Anterior cingulate cortex (tissue), 58 donors: ENCODE measurements around the gene RPL15.

Source experiments
- DNase-seq, 58 donors: peaks; one replicate each; lab custom pipeline; 2025; lab: John Stamatoyannopoulos, UW

Gene RPL15

DNA sequence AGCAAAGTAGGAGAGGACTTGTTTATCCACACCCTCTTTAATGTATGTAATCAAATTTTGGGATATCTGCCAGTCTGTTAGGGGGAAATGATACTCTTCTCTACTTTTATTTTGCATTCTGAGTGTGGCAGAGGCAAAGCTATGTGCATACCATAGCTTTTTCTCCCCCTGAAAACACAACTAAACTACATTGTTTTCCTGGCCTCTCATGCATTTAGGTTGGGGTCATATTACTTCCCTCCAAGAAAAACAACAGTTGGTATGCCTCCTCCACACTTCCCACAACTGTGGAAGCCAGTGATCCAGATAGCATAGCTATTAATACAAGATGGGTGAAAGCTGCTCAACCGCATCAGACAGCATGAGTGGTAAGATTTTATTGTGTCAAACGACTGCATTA is 6.9 kb downstream of the RPL15 start:
- no peak for DNase-seq

DNA sequence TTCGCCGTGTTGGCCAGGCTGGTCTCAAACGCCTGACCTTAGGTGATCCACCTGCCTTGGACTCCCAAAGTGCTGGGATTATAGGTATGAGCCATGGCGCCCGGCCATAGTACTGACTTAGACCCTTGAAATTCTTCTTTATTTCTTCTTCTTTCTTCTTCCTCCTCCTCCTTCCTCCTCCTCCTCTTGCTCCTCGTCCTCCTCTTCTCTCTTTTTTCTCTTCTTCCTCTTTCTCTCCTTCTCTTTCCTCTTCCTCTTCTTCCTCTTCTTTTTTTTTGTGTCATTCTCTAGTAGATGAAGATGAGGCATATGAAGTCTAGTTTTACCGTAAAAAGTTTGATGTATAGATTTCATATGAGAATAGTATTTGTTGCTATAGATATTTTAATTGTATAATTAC is 9.3 kb downstream of the RPL15 start:
- no peak for DNase-seq

DNA sequence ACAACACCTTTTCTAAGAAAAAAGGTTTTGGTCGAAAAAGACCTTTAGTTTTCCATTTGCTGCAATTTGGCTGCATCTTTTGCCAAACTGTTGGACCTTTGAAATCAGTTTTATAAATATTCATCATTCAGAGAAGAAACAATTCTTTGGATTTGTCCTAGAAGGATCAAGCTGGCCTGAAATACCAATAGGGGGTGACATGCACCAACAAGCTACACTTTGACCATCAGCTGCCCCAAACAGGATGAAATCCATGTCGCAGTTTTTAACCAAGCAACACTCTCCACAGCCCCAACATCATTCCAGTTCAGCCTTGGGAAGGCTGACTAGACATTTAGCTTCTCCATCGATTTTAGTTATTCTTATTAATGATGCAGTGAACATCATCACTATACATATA is 9.8 kb downstream of the RPL15 start:
- DNase-seq, result peak in 12 of 58 donors; percentile 4 to 49 (median 18)

DNA sequence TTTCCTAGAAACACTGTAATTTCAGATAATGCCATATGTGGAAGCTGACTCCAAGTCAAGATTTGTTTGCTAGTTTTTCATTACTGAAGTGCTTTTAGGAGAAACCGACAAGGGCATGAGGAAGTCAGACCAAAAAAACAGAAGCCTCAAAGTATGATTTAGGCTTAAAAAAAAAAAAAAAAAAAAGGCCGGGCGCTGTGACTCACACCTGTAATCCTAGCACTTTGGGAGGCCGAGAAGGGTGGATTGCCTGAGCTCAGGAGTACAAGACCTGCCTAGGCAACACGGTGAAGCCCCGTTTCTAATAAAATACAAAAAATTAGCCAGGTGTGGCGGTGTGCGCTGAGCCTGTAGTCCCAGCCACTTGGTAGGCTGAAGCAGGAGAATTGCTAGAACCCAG is 11.6 kb downstream of the RPL15 start:
- no peak for DNase-seq

DNA sequence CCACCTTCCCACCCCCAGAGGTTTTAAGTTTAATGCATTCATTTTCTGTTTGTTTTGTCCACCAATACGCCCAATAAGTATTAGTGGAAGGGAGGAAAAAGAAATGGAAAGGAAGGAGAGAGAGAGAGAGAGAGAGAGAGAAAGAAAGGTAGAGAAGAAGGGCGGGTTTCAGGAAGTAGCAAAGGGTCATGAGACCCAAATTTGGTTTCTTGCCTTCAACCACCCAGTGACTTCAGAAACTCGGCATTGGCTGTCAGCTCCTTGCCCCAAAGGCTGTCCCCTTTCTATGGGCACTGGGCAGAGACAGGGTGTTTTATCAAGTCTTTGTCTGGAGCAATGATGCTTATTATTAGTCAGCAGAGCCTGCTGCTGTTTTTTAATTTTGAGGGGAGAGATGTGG is 14.7 kb downstream of the RPL15 start:
- no peak for DNase-seq

DNA sequence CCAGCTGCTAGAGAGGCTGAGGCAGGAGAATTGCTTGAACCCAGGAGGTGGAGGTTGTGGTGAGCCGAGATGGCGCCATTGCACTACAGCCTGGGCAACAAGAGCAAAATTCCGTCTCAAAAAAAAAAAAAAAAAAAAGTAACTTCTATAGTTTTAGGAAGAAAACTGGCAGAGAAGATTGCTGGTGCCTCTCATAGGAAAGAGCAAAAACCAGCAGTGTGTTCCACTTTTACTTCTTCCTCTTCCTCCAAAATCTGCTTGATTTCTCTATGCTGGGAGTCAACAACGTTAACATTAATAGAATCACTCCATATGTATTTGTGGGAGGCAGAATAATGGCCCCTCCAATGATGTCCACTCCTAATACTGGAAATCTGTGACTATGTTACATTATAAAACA is 15.6 kb downstream of the RPL15 start:
- no peak for DNase-seq

DNA sequence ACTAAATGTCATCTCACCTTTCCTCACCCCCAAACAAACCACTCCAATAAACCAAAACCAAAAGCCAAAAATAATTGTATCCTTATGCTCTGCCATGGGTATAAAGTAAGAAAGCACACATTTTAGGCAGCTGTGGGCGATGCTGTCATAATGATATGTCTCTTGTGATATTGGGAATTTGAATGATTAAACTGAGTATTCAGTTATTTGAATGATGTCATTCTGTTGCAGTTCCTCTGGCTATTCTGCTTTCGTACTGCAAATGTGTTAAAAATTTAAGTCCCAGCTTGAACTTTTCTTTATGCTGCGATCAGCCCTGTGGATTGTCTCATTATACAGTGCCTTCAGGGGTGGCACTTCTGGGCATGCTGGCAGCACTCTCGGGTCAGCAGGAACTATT is 17.3 kb downstream of the RPL15 start:
- DNase-seq, result no peak

DNA sequence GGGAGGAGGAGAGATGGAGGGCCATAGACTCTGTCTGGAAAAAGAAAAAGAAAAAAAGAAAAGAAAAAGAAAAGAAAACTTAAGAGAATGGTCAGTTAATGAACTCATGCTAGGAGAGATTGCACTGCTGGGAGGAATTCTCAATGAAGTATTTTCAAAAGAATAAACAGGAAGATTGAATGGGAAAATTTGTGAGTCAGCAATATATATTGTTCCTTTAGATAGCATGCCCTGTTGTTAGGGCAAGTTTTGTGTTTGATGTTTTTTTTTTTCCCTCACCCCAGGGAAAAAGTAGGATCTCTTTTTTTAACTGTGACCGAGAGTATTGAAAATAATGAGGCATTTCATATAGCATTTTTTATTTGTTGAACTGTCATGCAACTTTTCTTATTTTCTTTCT is 20.4 kb downstream of the RPL15 start:
- DNase-seq, result no peak

DNA sequence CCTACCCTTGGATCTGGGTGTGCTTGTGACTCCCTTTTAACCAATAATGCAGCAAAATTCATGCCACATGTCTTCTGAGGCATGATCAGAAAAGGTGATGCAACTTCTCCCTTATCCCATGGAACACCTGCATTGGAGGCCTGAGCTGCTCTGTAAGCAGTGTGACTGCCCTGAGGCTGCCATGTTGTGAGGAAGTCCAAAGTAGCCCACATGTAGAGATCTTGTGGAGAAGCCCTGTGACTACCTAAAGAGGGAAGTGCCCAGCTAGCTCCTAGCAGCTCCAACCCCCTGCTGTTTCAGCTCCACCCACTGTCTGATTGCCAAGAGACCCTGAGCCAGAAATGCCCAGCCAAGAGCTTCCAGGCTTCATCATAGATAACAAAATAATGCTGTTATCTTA is 21.8 kb downstream of the RPL15 start:
- no peak for DNase-seq

DNA sequence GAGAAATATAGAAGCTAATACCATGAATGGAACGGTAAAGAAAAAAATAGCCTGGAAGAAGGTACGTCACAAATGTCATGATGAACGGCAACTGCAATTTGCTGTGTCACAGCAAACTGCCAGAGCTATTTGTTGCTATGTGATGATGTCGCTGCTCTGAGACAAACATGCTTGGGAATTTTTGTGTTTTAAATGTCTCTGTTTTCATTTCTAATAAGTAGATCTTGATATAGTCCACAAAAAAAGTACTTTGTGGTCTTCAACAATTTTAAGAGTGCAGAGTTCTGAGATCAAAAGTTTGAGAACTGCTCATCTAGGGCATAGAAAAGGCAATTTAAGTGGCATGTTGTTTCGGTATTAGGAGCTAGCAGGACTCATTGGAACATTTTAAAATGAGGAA is 23.8 kb downstream of the RPL15 start:
- no peak for DNase-seq

DNA sequence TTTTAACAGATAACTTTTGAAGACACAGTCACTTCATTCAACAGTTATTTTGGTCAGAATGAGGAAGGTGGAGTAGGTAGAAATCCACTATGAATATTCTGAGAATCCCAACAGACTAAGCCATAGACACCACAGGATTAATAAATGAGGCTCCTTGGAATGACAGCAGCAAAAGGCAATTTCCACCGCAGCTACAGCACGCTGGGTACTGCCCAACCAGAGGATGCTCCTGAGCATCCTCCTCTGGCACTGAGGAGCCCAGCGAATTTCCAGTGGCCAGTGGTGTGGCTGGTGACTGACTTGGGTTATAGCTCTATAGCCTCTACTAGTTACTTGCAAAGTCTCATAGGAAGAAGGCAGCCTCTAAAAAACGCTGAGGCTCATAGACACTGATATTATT is 24.5 kb downstream of the RPL15 start:
- DNase-seq, result no peak

DNA sequence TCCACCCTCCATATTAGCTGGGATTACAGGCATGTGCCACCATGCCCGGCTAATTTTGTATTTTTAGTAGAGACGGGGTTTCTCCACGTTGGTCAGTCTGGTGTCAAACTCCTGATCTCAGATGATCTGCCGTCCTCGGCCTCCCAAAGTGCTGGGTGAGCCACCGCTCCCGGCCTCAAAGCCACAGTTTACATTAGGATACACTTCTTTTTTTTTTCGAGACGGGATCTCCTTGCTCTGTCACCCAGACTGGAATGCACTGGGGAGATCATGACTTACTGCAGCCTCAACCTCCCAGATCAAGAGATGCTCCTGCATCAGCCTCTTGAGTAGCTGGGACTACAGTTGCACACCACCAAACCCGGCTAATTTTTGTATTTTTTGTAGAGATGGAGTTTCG is 25.6 kb downstream of the RPL15 start:
- no peak for DNase-seq

DNA sequence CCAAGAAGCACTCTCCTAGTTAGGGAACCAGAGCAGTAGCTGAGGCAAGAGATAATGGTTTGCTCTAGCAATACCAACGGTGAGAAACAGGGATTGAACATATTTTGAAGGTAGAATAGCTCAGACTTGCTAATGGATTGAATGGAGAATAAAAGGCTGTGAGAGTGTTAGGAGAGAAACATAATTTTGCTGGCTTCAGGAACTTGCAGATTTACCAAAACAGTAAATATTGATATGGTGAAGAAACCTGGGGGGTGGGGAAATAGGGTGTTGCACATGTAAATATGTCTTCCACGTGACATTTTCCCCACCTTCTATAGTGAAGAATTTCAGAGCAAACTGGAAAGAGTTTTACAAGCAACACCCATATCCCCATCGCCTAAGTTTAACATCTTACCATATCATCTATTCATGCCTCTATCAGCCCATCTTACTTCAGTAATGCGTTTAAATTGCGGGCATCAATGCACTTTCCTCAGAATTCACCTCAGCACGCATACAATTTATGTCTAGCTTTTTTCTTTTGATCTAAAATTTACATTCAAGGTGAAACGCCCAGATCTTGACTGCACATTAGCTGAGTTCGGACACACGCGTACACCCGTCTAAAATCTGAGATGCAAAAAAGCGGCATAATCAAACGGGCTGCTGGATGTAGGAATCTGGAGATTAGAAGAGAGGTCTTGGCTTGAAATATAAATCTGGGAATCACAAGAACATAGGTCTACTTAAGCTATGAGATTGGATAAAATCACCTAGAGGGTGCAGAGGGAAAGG is 27.3 kb downstream of the RPL15 start:
- DNase-seq, result no peak

DNA sequence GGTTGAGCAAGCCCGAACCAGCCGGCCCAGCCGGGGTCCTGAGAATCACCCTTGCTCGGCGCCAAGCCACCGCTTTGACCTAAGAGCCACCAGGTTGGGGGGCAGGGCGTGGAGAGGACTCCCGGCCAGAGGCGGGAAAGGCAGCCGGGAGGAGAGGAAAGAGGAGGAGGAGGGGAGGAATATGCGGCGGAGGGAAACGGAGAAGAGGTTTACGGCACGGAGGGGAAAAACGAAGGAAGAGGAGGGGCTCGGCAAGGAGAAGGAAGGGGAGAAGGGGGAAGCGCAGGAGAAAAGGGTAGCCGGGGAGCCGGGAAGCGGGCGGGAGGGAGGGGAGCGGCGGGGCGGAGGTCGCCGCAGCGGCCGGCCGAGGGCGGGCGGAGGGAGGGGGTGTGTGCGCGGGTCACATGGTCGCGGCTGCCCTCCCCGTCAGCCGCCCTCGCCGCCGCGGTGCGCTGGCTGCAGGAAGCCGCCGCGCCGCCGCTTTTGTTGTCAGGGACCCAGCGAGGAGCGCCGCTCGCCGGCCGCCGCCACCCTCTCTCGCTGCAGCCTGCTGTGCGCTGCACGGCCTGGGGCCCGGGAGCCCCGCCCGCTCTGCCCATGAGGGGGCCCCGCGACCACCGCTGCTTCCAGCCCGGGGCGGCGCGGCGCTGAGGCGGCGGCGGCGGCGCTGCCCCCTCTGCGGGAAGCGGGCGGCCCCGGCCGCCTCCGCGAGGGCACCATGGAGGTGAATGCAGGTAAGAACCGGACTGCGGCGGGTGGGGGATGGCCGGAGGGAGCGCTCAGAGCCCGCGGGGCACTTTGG is 28.1 kb downstream of the RPL15 start, which contains the start of gene NR1D2:
NR1D2 (plus strand) TSS at position 426 of the 802 bp plus-strand sequence; CDS start at position 719, 293 bp downstream.
- DNase-seq, result peak in 57 of 58 donors; percentile 21 to 90 (median 79)

DNA sequence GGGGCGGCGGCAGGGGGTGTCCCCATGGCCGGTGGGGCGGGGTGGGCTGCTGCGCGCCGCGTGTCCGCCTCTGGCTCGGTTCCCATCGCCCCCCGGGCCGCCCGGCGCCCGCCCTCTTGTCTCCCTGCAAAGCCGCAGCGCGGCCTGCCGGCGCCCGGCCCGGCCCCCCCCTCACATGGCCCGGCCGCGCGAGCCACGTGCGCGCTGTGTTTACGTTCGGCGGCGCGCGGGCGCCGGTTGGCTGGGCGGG is 28.7 kb downstream of the RPL15 start:
- DNase-seq, result no peak

DNA sequence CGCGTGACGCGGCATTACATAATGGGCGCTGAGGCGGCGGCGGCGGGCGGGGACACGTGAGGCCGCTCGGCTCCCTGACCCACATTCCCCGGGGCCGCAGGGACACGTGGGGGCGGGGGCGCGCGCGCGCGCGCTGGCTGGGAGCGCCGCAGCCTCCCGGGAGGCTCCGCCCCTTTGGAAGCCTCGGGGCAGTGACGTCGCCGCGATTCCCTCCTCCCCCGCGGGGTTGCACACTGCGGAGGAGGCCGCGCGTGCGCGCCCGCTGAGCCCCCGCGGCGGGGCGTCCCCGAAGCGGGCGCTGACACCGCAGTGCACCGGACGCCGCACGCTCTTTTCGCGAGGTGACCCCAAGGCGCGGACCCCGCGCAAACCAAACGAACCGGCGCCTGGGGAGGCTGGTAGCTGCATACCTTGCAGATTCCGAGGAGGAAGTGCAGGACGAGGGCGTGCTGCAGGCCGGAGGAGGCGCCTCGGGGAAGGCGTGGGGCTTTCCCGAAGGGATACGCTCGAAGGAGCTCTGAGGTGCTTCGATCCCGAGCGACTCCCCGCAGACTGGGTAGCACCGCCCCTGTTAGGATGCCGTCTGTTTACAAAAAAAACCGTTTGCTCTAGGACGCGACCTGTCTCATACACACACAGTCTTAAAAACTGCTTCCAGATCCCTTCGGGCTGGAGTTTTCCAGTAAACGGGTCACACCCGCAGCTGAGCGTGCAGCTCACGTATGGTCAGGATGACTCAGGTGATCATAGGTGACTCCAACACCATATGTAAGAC is 29.2 kb downstream of the RPL15 start:
- DNase-seq, result peak; percentile 70 to 100 (median 96)

DNA sequence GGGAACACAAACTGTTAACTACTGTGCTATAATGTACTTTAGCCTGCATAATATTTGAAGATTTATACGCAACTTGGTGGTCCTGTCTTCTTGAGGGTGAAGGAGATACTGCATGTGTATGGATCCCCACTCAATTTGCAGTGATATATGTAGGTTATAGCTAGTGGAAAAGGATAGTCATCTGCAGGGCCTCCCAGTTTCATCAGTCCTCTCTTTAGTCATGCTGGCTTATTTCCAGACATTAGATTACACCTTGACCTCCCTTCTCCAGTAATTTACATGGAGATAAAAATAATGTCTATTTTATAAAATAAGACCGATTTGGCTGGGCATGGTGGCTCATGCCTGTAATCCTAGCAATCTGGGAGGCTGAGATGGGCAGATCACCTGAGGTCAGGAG is 31.8 kb downstream of the RPL15 start:
- DNase-seq, result no peak

DNA sequence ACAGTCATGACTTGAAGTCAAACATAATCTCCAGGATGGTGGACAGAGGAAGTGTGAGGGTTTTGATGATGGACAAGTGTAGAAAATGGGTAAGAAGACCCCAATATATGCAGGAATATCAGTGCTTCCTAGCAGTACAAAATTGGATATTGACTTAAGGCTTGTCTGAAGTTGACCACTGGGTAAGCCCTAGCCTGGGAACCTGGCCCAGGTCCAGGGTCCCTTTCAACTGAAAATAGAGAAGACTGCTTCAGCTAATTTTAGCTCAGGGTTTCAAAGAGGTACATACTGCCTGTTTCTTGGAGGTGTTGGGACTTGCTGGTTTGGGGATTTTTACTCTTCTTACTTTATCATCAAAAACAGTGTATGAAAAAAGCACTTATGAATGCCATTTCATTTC is 32.9 kb downstream of the RPL15 start:
- peak in 16 of 58 donors; percentile 4 to 52 (median 12) for DNase-seq

DNA sequence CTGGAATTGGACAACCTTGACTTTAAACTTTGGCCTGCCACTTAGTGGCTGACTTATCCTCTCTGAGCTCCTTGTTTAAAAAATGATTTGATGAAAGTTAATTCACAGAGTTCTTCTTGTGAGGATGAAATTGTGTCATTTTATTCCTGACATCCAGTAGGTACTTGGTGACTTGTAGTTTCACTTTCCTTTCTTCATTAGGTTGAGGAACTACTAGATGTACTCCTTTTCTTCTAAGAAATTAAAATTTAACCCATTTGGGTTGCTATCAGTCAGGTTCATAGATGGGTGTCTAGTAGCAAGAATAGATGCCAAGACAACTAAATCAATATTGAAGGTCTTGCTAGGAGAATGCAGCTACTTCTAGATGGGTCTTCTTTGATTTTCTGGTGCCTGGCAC is 33.4 kb downstream of the RPL15 start:
- no peak for DNase-seq

DNA sequence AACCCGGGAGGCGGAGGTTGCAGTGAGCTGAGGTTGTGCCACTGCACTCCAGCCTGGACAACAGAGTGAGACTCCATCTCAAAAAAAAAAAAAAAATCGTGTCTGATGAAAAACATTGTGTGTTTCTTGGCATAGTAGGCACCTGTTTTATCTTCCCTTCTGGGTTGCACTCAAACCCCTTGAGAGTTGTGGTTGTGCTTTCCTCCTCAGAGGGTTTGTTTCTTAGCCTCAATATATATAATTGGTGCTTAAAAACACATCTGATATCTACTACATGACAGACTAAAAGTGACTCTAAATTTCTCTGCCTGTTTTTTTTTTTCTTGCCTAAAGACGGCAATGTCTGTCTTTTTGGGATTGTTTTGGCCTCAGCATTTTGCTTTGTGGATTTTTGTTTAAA is 35.7 kb downstream of the RPL15 start:
- no peak for DNase-seq

DNA sequence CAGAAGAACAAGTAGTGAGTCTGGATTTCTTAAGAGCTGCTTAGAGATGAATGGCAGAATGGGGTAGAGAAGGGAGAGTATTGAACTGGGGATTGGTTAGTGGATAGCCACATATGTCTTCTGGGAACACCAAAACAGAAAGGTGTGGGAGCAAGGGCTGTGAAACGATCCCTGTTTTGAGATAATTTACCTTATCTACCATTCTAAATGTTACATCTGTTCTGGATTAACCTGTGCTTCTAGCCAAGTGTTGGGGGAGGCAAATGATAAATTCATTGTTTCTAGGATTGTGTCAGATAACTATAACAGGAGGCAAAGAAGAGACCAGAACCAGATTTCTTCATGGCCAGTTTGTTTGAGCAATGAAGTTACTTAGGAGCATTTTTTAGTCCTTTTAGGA is 36.6 kb downstream of the RPL15 start:
- DNase-seq, result no peak
